ENCODE results near the gene ARF3. TPM values are rescaled to one million over a fixed set of nuclear protein-coding genes. Genes with fewer than 3 reads are reported as not detected.
"Not testable (repeated sequence)": the region's sequence is repeated elsewhere in the genome, so short reads cannot be mapped to it uniquely, and the experiment has no call there.

The ARF3 gene
- total RNA-seq, 6 experiments from 2014 or later: 186 to 213 (median 203) TPM

DNA sequence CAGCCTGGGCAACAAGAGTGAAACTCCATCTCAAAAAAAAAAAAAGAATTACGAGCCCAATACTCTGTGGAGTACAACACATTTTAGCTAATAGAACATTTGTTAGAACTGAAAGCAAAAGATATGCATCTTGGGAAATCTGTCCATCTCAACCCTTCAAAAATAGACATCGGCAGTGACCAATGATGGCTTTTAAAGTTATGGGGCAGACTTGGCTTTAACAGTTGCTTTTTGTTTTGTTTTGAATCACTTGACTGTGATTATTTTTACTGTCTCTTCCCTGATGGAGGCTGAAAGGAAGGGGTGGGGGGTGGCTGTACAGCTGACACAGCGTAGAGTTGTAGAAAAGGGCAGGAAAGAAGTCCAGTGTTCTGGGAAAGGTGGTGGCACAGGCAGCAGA lies 34.2 kb downstream of the ARF3 start:
- no peak for DNase-seq
- TF ChIP-seq, protein P1, sequence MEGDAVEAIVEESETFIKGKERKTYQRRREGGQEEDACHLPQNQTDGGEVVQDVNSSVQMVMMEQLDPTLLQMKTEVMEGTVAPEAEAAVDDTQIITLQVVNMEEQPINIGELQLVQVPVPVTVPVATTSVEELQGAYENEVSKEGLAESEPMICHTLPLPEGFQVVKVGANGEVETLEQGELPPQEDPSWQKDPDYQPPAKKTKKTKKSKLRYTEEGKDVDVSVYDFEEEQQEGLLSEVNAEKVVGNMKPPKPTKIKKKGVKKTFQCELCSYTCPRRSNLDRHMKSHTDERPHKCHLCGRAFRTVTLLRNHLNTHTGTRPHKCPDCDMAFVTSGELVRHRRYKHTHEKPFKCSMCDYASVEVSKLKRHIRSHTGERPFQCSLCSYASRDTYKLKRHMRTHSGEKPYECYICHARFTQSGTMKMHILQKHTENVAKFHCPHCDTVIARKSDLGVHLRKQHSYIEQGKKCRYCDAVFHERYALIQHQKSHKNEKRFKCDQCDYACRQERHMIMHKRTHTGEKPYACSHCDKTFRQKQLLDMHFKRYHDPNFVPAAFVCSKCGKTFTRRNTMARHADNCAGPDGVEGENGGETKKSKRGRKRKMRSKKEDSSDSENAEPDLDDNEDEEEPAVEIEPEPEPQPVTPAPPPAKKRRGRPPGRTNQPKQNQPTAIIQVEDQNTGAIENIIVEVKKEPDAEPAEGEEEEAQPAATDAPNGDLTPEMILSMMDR (IDR thresholded peaks at IDR 0.05): no peak
- Mint-ChIP-seq H3K27me3 (ENCODE audit: insufficient read depth) (peaks cover 2% of the 10 kb centered on the region), H3K9me3 (no peaks in the 10 kb centered on the region), H3K4me1 (ENCODE audit: low read depth) (peaks cover 33% of the 10 kb centered on the region), H3K4me3 (no peak overlapping the region), H3K27ac (no peak overlapping the region), H3K36me3 (ENCODE audit: low read depth) (peaks cover 43% of the 10 kb centered on the region)

DNA sequence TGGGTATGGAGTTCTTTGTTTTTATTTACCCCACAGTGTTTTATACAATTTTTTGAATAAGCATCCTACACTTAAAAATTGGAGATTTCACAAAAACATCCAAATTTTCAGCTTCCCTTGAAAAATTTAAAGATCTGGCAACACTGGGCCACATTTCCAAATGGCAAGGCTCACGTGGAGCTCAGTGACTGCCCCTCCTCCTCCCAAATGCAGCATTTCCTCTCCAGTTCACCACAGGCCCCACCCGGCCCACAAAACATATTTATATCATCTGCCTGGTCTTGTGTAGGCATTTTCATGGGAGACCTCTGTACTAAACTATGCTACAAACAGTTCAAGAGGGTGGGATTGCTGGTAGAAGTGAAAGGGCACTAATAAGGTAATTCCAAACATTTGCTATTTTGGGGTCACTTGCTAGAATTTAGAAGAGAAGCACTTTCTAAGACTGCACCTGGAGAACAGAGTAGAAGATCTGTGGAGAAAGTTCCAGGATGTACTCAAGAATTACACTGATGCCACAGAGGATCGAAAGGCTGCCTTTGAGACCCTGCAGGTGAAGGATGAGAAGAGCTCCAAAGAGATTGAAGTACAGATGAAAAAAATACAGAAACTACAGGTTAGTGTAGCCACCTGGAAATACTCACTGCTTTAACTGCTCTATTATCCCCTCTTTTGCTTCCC lies 39.3 kb downstream of the ARF3 start:
- Mint-ChIP-seq H3K4me3 (no peak overlapping the region), H3K36me3 (ENCODE audit: low read depth) (peaks cover 32% of the 10 kb centered on the region), H3K9me3 (no peaks in the 10 kb centered on the region), H3K27ac (no peak overlapping the region), H3K27me3 (ENCODE audit: insufficient read depth) (no peaks in the 10 kb centered on the region; the same call in none of the 2 replicates), H3K4me1 (ENCODE audit: low read depth) (peaks cover 6% of the 10 kb centered on the region)
- TF ChIP-seq, protein P1 (IDR thresholded peaks at IDR 0.05): no peak
- no peak for DNase-seq

DNA sequence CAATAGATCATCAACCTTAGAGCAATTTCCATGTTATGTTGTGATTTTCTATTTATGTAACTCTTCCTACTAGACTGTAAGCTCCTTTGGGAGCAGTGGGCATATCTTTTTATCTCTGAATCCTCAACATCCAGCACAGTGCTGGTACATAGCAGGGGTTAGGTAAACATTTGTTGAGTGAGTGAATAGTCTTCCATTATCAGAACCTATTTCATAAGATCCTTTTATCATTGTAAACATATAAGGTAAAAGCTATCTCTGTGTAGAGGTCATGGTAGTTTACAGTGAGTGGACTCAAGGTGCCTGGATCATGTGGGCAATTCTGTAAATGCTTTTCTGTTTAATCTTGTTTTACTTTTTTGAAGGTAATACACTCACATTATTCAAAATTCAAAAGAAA lies 47.1 kb downstream of the ARF3 start:
- no peak for DNase-seq
- H3K4me1 Mint-ChIP-seq (ENCODE audit: low read depth): no peaks in the 10 kb centered on the region
- H3K27me3 Mint-ChIP-seq (ENCODE audit: insufficient read depth): no peaks in the 10 kb centered on the region; the same call in none of the 2 replicates
- TF ChIP-seq, protein P1 (IDR thresholded peaks at IDR 0.05): no peak
- H3K4me3 Mint-ChIP-seq: no peak overlapping the region
- no peaks in the 10 kb centered on the region for H3K36me3 Mint-ChIP-seq (ENCODE audit: low read depth)
- no peak overlapping the region for H3K27ac Mint-ChIP-seq
- no peaks in the 10 kb centered on the region for H3K9me3 Mint-ChIP-seq

DNA sequence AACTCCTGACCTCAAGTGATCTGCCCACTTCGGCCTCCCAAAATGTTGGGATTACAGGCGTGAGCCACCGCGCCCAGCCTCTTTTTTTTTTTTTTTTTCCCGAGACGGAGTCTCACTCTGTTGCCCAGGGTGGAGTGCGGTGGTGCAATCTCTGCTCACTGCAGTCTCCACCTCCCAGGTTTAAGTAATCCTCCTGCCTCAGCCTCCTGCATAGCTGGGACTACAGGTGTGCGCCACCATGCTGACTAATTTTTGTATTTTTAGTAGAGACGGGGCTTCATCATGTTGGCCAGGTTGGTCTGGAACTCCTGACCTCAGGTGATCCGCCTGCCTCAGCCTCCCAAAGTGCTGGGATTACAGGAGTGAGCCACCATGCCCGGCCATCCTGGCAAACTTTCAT lies 47.6 kb downstream of the ARF3 start:
- not testable (repeated sequence) for H3K4me3 Mint-ChIP-seq; H3K4me1 Mint-ChIP-seq (ENCODE audit: low read depth); DNase-seq; H3K9me3 Mint-ChIP-seq; H3K27me3 Mint-ChIP-seq (ENCODE audit: insufficient read depth); H3K36me3 Mint-ChIP-seq (ENCODE audit: low read depth); H3K27ac Mint-ChIP-seq

DNA sequence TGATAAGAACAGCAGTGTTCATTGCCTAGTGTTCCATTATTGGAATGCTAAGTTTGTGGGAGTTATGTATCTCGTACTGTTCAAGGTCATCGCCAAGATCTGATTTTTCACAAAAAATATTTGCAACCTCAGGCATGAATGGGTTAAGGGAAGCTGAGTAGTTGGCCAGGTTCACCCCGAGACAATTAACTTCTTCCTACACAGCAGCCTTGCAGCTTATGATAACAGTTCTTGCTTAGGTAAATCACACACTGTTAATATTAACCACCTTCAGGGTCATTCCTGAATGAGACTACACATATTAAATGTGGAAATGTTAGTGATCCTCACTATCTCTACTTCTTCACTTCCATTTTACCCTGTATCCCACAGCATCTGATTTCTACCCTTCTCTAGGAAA lies 50.0 kb downstream of the ARF3 start:
- no peaks in the 10 kb centered on the region for H3K9me3 Mint-ChIP-seq
- TF ChIP-seq, protein P1 (IDR thresholded peaks at IDR 0.05): no peak
- no peak overlapping the region for H3K27ac Mint-ChIP-seq
- no peaks in the 10 kb centered on the region for H3K36me3 Mint-ChIP-seq (ENCODE audit: low read depth)
- peaks cover 7% of the 10 kb centered on the region; the same call in 1 of the 2 replicates for H3K27me3 Mint-ChIP-seq (ENCODE audit: insufficient read depth)
- H3K4me3 Mint-ChIP-seq: no peak overlapping the region
- no peak for DNase-seq
- peaks cover 14% of the 10 kb centered on the region for H3K4me1 Mint-ChIP-seq (ENCODE audit: low read depth)

DNA sequence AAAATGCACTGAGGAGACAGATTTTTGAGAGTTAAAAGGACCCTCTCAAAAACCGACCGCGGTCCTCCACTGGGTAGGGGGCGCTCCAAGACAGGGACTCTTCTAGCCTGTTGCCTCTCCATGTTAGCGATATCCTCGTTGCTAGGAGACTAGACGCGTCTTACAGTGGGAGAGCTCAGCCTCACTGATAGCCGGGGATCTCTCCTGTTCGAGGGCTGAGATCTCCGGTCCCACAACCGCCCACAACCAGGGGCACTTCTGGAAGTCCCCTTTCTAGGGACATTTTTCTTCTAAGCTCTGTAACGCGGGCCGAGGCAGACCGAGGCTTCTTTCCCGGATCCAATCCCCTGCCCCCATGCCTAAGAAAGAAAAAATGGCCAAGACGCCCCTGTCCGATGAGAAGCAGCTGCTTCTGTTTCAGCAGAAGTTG lies 53.3 kb downstream of the ARF3 start:
- Mint-ChIP-seq H3K36me3 (ENCODE audit: low read depth) (no peaks in the 10 kb centered on the region), H3K9me3 (no peaks in the 10 kb centered on the region), H3K27me3 (ENCODE audit: insufficient read depth) (peaks cover 7% of the 10 kb centered on the region; the same call in 1 of the 2 replicates), H3K4me3 (peak overlapping the region; percentile 84), H3K4me1 (ENCODE audit: low read depth) (peaks cover 14% of the 10 kb centered on the region), H3K27ac (peak overlapping the region; percentile 53; the same call in 1 of the 2 replicates)
- peak; percentile 75 for DNase-seq
- TF ChIP-seq, protein P1 (IDR thresholded peaks at IDR 0.05): peak; percentile 76
